MM.1S (cell line): ENCODE measurements around the gene SLC10A1.

Experiments used
- EZH2 ChIP-seq: fragments of 300-600 bp; sonication (generic); optimal IDR thresholded peaks from 2 replicates; pipeline ENCODE3; 2017; ENCODE audit warnings: low read depth, mild to moderate bottlenecking, antibody characterized with exemption, low read length, mixed read lengths
- EZH2phosphoT487 ChIP-seq: fragments of 300-600 bp; sonication (generic); IDR thresholded peaks from 2 replicates; pipeline ENCODE4 v1.6.1; 2018; ENCODE audit warnings: antibody characterized with exemption, low read length
- TF ChIP-seq, protein P1 (sequence below): fragments of 300-600 bp; sonication (generic); IDR thresholded peaks from 2 replicates; pipeline ENCODE4 v1.5.1; 2016; ENCODE audit warnings: antibody characterized with exemption, low read length, mixed read lengths

DNA sequence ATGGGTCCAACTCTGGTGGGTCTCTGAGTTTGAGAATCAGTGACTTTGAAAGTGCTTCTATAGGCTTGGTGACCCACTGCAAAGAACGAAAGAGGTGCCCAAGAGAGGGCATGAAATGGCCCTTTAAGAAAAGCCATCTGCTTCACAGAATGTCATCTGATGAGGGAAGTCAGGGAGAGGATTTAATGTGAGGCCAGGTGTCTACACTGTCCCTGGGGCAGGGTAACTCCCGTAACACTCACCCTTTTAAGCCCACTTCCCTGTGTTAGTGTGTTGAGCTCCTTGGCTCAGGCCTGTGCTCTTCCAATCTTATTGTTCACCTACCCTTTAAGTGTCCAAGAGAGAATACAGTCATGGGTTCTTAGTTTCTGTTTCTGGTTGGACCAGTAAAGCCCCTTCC is 46.5 kb downstream of the SLC10A1 start:
- TF ChIP-seq, protein P1, sequence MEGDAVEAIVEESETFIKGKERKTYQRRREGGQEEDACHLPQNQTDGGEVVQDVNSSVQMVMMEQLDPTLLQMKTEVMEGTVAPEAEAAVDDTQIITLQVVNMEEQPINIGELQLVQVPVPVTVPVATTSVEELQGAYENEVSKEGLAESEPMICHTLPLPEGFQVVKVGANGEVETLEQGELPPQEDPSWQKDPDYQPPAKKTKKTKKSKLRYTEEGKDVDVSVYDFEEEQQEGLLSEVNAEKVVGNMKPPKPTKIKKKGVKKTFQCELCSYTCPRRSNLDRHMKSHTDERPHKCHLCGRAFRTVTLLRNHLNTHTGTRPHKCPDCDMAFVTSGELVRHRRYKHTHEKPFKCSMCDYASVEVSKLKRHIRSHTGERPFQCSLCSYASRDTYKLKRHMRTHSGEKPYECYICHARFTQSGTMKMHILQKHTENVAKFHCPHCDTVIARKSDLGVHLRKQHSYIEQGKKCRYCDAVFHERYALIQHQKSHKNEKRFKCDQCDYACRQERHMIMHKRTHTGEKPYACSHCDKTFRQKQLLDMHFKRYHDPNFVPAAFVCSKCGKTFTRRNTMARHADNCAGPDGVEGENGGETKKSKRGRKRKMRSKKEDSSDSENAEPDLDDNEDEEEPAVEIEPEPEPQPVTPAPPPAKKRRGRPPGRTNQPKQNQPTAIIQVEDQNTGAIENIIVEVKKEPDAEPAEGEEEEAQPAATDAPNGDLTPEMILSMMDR, result no peak
- TF ChIP-seq EZH2 (no peak), EZH2phosphoT487 (no peak)
